ENCODE measurements around the gene ATP13A4.

DNA sequence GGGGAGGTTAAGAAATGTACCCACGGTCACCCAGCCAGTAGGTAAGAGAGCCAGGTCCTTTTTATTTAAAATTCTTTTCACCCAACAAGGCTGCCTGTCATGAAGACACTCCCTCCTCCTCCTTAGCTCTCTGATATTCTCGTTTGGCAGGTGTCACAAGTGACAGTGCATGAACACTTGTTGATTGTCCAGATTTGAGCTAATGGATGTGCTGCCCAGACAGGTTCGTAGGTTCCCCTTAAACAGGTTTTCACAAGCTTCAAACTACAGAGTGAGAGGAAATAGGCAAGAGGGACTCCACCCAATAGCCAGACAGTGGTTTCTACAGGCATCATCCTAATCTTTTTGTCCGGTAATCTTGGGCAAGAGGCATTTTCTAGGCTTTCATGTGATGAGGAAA lies 32.2 kb downstream of the ATP13A4 start:
- TF ChIP-seq, protein P1, sequence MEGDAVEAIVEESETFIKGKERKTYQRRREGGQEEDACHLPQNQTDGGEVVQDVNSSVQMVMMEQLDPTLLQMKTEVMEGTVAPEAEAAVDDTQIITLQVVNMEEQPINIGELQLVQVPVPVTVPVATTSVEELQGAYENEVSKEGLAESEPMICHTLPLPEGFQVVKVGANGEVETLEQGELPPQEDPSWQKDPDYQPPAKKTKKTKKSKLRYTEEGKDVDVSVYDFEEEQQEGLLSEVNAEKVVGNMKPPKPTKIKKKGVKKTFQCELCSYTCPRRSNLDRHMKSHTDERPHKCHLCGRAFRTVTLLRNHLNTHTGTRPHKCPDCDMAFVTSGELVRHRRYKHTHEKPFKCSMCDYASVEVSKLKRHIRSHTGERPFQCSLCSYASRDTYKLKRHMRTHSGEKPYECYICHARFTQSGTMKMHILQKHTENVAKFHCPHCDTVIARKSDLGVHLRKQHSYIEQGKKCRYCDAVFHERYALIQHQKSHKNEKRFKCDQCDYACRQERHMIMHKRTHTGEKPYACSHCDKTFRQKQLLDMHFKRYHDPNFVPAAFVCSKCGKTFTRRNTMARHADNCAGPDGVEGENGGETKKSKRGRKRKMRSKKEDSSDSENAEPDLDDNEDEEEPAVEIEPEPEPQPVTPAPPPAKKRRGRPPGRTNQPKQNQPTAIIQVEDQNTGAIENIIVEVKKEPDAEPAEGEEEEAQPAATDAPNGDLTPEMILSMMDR (optimal IDR thresholded peaks at IDR 0.05 in 1 of 3, IDR thresholded peaks at IDR 0.05 in 1 of 3, conservative IDR thresholded peaks at IDR 0.05 in 1 of 3; ENCODE audit: extremely low read depth in 1 of 3, insufficient read depth in 2 of 3, low read length in 3 of 3), result no peak
- no peak for TF ChIP-seq EZH2 (IDR thresholded peaks at IDR 0.05; ENCODE audit: low read length)

Measured in keratinocyte (primary cell).